K562 (cell line): Measurements from ENCODE around the gene UBE2L5. TPM values are rescaled to one million over a fixed set of nuclear protein-coding genes. Genes with fewer than 3 reads are reported as not detected.
A peak's percentile ranks its signal among the peaks of the same experiment; 100 is the strongest.

Source experiments
- ATAC-seq: fragments of 200-7000 bp; cut with Tn5 transposase; 3 replicates; pipeline ENCODE4 v1.9.1; 2020; ENCODE audit warnings: moderate library complexity
- BruUV-seq: library from RNA; stranded (reverse); fragments of 400-500 nt; replicated peaks from 2 replicates; lab custom pipeline; 2021; lab: Mats Ljungman, UMichigan
- CTCF ChIA-PET: fragments of 300-600 bp; formaldehyde crosslinking; extraction: SDS; loops from one replicate; lab custom pipeline; 2021; ENCODE audit warnings: low intra/inter-chr PET ratio; lab: Yijun Ruan, JAX
- POLR2A ChIA-PET: fragments of 300-600, 350-650 bp; sonication (Branson Sonifier 250); formaldehyde crosslinking; extraction: SDS; loops from one replicate; lab custom pipeline; 2021; ENCODE audit warnings: antibody characterized with exemption, inconsistent platforms; lab: Yijun Ruan, JAX
- DNase-seq, 4 experiments: peaks; one replicate each; pipeline versions ENCODE4 v3.0.0 to v3.0.0-alpha.2; 2011 to 2018; ENCODE audit warnings: low spot score in 3 of 4, mixed read lengths in 3 of 4; ENCODE audit errors: extremely low read depth in 1 of 4
- FAIRE-seq: peaks from 2 replicates; lab custom pipeline; 2011; peaks lifted over from hg19 to GRCh38; lab: Jason Lieb, UNC
- H2AFZ ChIP-seq: 2 replicates; pipeline ENCODE4 v1.6.0; 2011; ENCODE audit warnings: low read depth, low read length, control low read depth, inconsistent platforms
- H3K27ac ChIP-seq: fragments of 200-600 bp; 3 replicates; pipeline ENCODE4 v1.8.0; 2011; ENCODE audit warnings: low read depth, mild to moderate bottlenecking, control low read depth, inconsistent platforms, low read length, moderate library complexity, mixed read lengths; ENCODE audit errors: extremely low read depth
- H3K27me3 ChIP-seq, 2 experiments: fragments of 300-600 bp in 1 of 2; 2 replicates in 1 of 2; 3 replicates in 1 of 2; pipeline versions ENCODE4 v1.6.0 to v1.8.0; 2011; ENCODE audit warnings: inconsistent platforms in 2 of 2, low read length in 2 of 2, mild to moderate bottlenecking in 1 of 2, mixed read lengths in 1 of 2, moderate library complexity in 1 of 2; ENCODE audit not compliant: control insufficient read depth in 2 of 2, insufficient read depth in 2 of 2
- H3K36me3 ChIP-seq: fragments of 300-600 bp; 3 replicates; pipeline ENCODE4 v1.8.0; 2011; ENCODE audit warnings: mild to moderate bottlenecking, low read length, inconsistent platforms; ENCODE audit not compliant: control insufficient read depth, insufficient read depth
- H3K4me1 ChIP-seq, 2 experiments: fragments of 200-600 bp in 1 of 2; replicated peaks in 1 of 2; 2 replicates in 1 of 2; 3 replicates in 1 of 2; pipeline versions ENCODE4 v1.5.1 to v1.8.0; 2011; ENCODE audit warnings: inconsistent platforms in 2 of 2, low read length in 2 of 2, mild to moderate bottlenecking in 1 of 2, mixed read lengths in 1 of 2, moderate library complexity in 1 of 2; ENCODE audit not compliant: control insufficient read depth in 2 of 2, insufficient read depth in 2 of 2
- H3K4me2 ChIP-seq: 2 replicates; pipeline ENCODE4 v1.6.1; 2011; ENCODE audit warnings: low read length, control low read depth, inconsistent platforms, mixed read lengths; ENCODE audit not compliant: insufficient read depth
- H3K4me3 ChIP-seq: fragments of 200-600 bp; sonication (generic), shearing (Covaris generic); 2 replicates; pipeline ENCODE4 v1.5.1; 2016; ENCODE audit warnings: control low read depth, inconsistent platforms
- H3K79me2 ChIP-seq: fragments of 200-600 bp; 3 replicates; pipeline ENCODE4 v1.8.0; 2011; ENCODE audit warnings: low read length, inconsistent platforms; ENCODE audit not compliant: control insufficient read depth, insufficient read depth
- H3K9ac ChIP-seq, 2 experiments: 2 replicates each; pipeline versions ENCODE4 v1.6.0 to v1.6.1; 2011; ENCODE audit warnings: low read depth in 2 of 2, low read length in 2 of 2, control low read depth in 1 of 2, inconsistent platforms in 1 of 2, mild to moderate bottlenecking in 1 of 2, mixed read lengths in 1 of 2; ENCODE audit not compliant: insufficient read depth in 1 of 2
- H3K9me1 ChIP-seq: one replicate; pipeline ENCODE4 v1.6.0; 2011; ENCODE audit warnings: inconsistent platforms, mild to moderate bottlenecking, low read length, moderate library complexity; ENCODE audit not compliant: control insufficient read depth, insufficient read depth
- H3K9me3 ChIP-seq: replicated peaks from 2 replicates; pipeline ENCODE4 v1.5.1; 2011; ENCODE audit warnings: low read depth, low read length, inconsistent platforms; ENCODE audit not compliant: control insufficient read depth, insufficient read depth
- H4K20me1 ChIP-seq: replicated peaks from 2 replicates; pipeline ENCODE4 v1.6.1; 2011; ENCODE audit warnings: low read length, inconsistent platforms, mixed read lengths; ENCODE audit not compliant: control insufficient read depth, insufficient read depth
- ATF7 ChIP-seq: fragments of 450-650 bp; IDR thresholded peaks from 2 replicates; pipeline ENCODE4 v1.7.1; 2014; ENCODE audit warnings: mild to moderate bottlenecking, moderate library complexity
- CHAMP1 ChIP-seq: fragments of 450-650 bp; IDR thresholded peaks from 2 replicates; pipeline ENCODE4 v1.6.1; 2016; ENCODE audit warnings: mild to moderate bottlenecking
- CREB5 ChIP-seq: fragments of 250-450 bp; sonication (Bioruptor Pico); IDR thresholded peaks from 2 replicates; pipeline ENCODE4 v1.5.0; 2020; ENCODE audit warnings: mild to moderate bottlenecking
- DPF2 ChIP-seq: fragments of 450-650 bp; IDR thresholded peaks from 2 replicates; pipeline ENCODE4 v1.6.1; 2016
- E2F6 ChIP-seq, 2 experiments: IDR thresholded peaks; 2 replicates each; pipeline ENCODE4 v1.6.1; 2011; ENCODE audit warnings: borderline replicate concordance in 1 of 2, control low read depth in 1 of 2, low read depth in 1 of 2, low read length in 1 of 2, mild to moderate bottlenecking in 1 of 2, mixed read lengths in 1 of 2, moderate library complexity in 1 of 2; ENCODE audit not compliant: insufficient read depth in 1 of 2, insufficient read length in 1 of 2, poor library complexity in 1 of 2, severe bottlenecking in 1 of 2; ENCODE audit errors: extremely low read depth in 1 of 2
- JUN ChIP-seq, 2 experiments: sonication (generic) in 1 of 2; formaldehyde crosslinking in 1 of 2; IDR thresholded peaks; 2 replicates each; pipeline versions ENCODE4 v1.6.1 to v1.8.0; 2012 to 2022; ENCODE audit warnings: borderline replicate concordance in 2 of 2, mild to moderate bottlenecking in 2 of 2, improper control_type of control experiment in 1 of 2, low read depth in 1 of 2, low read length in 1 of 2, missing genetic modification reagents in 1 of 2
- LEF1 ChIP-seq: fragments of 450-650 bp; IDR thresholded peaks from 2 replicates; pipeline ENCODE4 v1.6.1; 2016; ENCODE audit warnings: mild to moderate bottlenecking
- MECOM ChIP-seq: fragments of 250-450 bp; sonication (Bioruptor Pico); IDR thresholded peaks from 2 replicates; pipeline ENCODE4 v1.8.0; 2022; ENCODE audit warnings: inconsistent platforms
- POLR2A ChIP-seq: fragments of 450-650 bp; conservative IDR thresholded peaks from 2 replicates; pipeline ENCODE4 v1.6.1; 2016
- RB1 ChIP-seq: fragments of 450-650 bp; IDR thresholded peaks from 2 replicates; pipeline ENCODE4 v1.6.1; 2017; ENCODE audit warnings: low read depth, mild to moderate bottlenecking
- TAF7 ChIP-seq: fragments of 450-650 bp; IDR thresholded peaks from 2 replicates; pipeline ENCODE4 v1.6.1; 2016; ENCODE audit warnings: missing genetic modification characterization, missing compliant biosample characterization
- USF2 ChIP-seq: sonication (generic); formaldehyde crosslinking; IDR thresholded peaks from 2 replicates; pipeline ENCODE4 v1.5.0; 2020; ENCODE audit warnings: missing genetic modification reagents
- ZNF77 ChIP-seq: fragments of 250-450 bp; sonication (Bioruptor Pico); IDR thresholded peaks from 2 replicates; pipeline ENCODE4 v1.5.0; 2020
- WGBS: fragments of 100-300 bp; shearing (Covaris generic); methylation state at CpG from one replicate; pipeline ENCODE4 v1.1.6; 2016; ENCODE audit warnings: low coverage, mixed read lengths; ENCODE audit not compliant: insufficient coverage; ENCODE audit errors: missing lambda C conversion rate; 5-methylcytosine and 5-hydroxymethylcytosine counted together
- in situ Hi-C: fragments of 300-500 bp; cut with MboI; formaldehyde crosslinking; loops from 4 replicates; pipeline ENCODE4 v1.15.0; 2018; ENCODE audit warnings: inconsistent platforms, mixed read lengths
- intact Hi-C: fragments of 100-400 bp; cut with micrococcal nuclease; formaldehyde crosslinking; loops from 2 replicates; pipeline ENCODE4 v1.14.2; 2022
- polyA plus RNA-seq, 8 experiments: library from polyadenylated mRNA; depleted of rRNA in 4 of 8; stranded (reverse) in 5 of 8; unstranded in 3 of 8; fragments of >200 nt; fragmentation: Nextera tagmentation in 2 of 8; fragmentation: Illumina TruSeq in 1 of 8; extraction: Ambion mirVana in 2 of 8; extraction: Trizol in 1 of 8; gene quantifications; 2 replicates each; pipeline versions ENCODE4 v1.2.1 to v1.2.3, GENCODE V29; 2011 to 2014; ENCODE audit warnings: inconsistent platforms in 1 of 8, missing spikeins in 1 of 8
- total RNA-seq, 7 experiments: library from RNA; depleted of rRNA in 6 of 7; stranded (reverse); fragments of >200 nt in 6 of 7; fragmentation: Illumina TruSeq in 2 of 7; extraction: Trizol in 2 of 7; gene quantifications; 2 replicates each; pipeline versions ENCODE4 v1.2.1 to v1.2.3, GENCODE V29; 2011 to 2021; ENCODE audit warnings: low replicate concordance in 1 of 7

UBE2L5 gene
- total and polyA plus RNA-seq, 9 of the 15 experiments (the other 6 are each of a cell fraction or from before 2014, with no cell fraction given), result 0.22 to 1.5 (median 0.86) TPM; not detected in 6

- DNase-seq, result peak; percentile 93 to 97 (median 94)
- Histone ChIP-seq H4K20me1 (peaks cover 3% of the 10 kb centered on the region; the same call in 1 of the 2 replicates), H3K27me3 (no peaks in the 10 kb centered on the region), H3K4me1 (peaks cover 0 to 11% of the 10 kb centered on the region in 2 experiments; a peak in 3 of 5 replicates), H2AFZ (peak within 1 kb of the TSS; percentile 97), H3K4me3 (peak within 1 kb of the TSS; percentile 85), H3K9me1 (no peaks in the 10 kb centered on the region), H3K9ac (peak within 1 kb of the TSS; percentile 87 to 95), H3K36me3 (peaks cover 28% of the 10 kb centered on the region), H3K9me3 (no peaks in the 10 kb centered on the region), H3K79me2 (peaks cover 44% of the 10 kb centered on the region), H3K4me2 (peak within 1 kb of the TSS; percentile 81), H3K27ac (peak within 1 kb of the TSS; percentile 91)
- ChIA-PET CTCF (no interaction called here), POLR2A (interaction anchor here (0.6 to 2.1 kb wide), 6 partner anchors 12 to 336 kb away, joined by 3 to 13 read pairs (median 5); partner anchors contain the start of genes KATNAL1 and USPL1)
- intact Hi-C loops (loop anchor here (1.0 to 10.0 kb wide), 4 partner anchors 89 to 209 kb away; partner anchors contain the start of genes KATNAL1 and USPL1), in situ Hi-C loops (no loop called here)
- BruUV-seq, result no TSS peak
- peak; percentile 99 for FAIRE-seq
- 0% methylated on average over 25 of the region's 57 CpGs for WGBS
- peak; percentile 96 for ATAC-seq
- TF ChIP-seq DPF2, result peak; percentile 42; the same call in 1 of the 2 replicates
- TF ChIP-seq ATF7, result peak; percentile 75; the same call in 1 of the 2 replicates
- TF ChIP-seq USF2 (CRISPR knock-in tag), result no peak
- TF ChIP-seq JUN (IDR thresholded peaks at IDR 0.05; ENCODE audit: borderline replicate concordance, low read depth, low read length), result 0 out of 2 replicates have a peak, but pooled peaks have one; percentile 11
- TF ChIP-seq JUN (CRISPR knock-in tag; IDR thresholded peaks at IDR 0.05; ENCODE audit: borderline replicate concordance), result no peak
- peak; percentile 94 for TF ChIP-seq POLR2A
- peak; percentile 21; the same call in 1 of the 2 replicates for TF ChIP-seq RB1
- TF ChIP-seq LEF1, result peak; percentile 53; the same call in 1 of the 2 replicates
- no peak for TF ChIP-seq CHAMP1
- peak; percentile 66 to 78 for TF ChIP-seq E2F6 (IDR thresholded peaks at IDR 0.05; ENCODE audit: borderline replicate concordance in 1 of 2, extremely low read depth in 1 of 2, insufficient read depth in 1 of 2, insufficient read length in 1 of 2, low read depth in 1 of 2, low read length in 1 of 2, poor library complexity in 1 of 2, severe bottlenecking in 1 of 2)
- TF ChIP-seq TAF7 (tag), result peak; percentile 49; the same call in 1 of the 2 replicates
- TF ChIP-seq CREB5 (CRISPR knock-in tag), result no peak
- TF ChIP-seq MECOM, result no peak
- no peak for TF ChIP-seq ZNF77 (CRISPR knock-in tag)
Measured at GRCh38 chr13:30465593-30466357, 43.5 kb downstream of the UBE2L5 start, which contains the start of gene HMGB1. Gene HMGB1, minus strand, starts transcription at chr13:30465936. Its CDS starts 2,256 bp downstream, at chr13:30463680.
